Left lung (tissue), 10 donors: Measurements from ENCODE around the gene NDUFAF4. TPM values are rescaled to one million over a fixed set of nuclear protein-coding genes. Genes with fewer than 3 reads are reported as not detected.

Experiments
- ATAC-seq: fragments of 200-7000 bp; cut with Tn5 transposase; one replicate; pipeline ENCODE4 v1.9.1; 2020; ENCODE audit warnings: moderate library complexity
- DNase-seq, 4 donors: peaks; one replicate each; pipeline ENCODE4 v3.0.0-alpha.2; 2013 to 2020
- H3K27ac ChIP-seq, 2 donors: fragments of 200-600 bp; sonication (generic) in 1 of 2; one replicate each; pipeline versions ENCODE4 v1.5.0 to v1.8.0; 2020 to 2021
- H3K27me3 ChIP-seq, 2 donors: fragments of 200-600 bp; sonication (generic) in 1 of 2; one replicate each; pipeline versions ENCODE4 v1.5.0 to v1.8.0; 2020 to 2021
- H3K36me3 ChIP-seq, 2 donors: fragments of 200-600 bp; sonication (generic) in 1 of 2; one replicate each; pipeline versions ENCODE4 v1.5.0 to v1.8.0; 2020 to 2021
- H3K4me1 ChIP-seq, 2 donors: fragments of 200-600 bp; one replicate each; pipeline ENCODE4 v1.8.0; 2021
- H3K4me3 ChIP-seq, 2 donors: fragments of 200-600 bp; sonication (generic) in 1 of 2; one replicate each; pipeline versions ENCODE4 v1.5.0 to v1.8.0; 2020 to 2021; ENCODE audit warnings: mild to moderate bottlenecking in 1 of 2
- H3K9me3 ChIP-seq, 2 donors: fragments of 200-600 bp; sonication (generic) in 1 of 2; one replicate each; pipeline versions ENCODE4 v1.5.0 to v1.8.0; 2020 to 2021
- CTCF ChIP-seq, 2 donors: fragments of 200-600 bp; sonication (generic) in 1 of 2; IDR thresholded peaks; one replicate each; pipeline versions ENCODE4 v1.5.0 to v1.8.0; 2021; ENCODE audit warnings: antibody characterized with exemption in 2 of 2
- intact Hi-C, 2 donors: fragments of 100-400 bp; cut with DNase I; formaldehyde crosslinking; loops; one replicate each; pipeline versions ENCODE4 v1.11.2 to v1.14.2; 2022
- polyA plus RNA-seq, 6 donors: library from polyadenylated mRNA; unstranded; fragments of 120-200 nt; gene quantifications; one replicate each; pipeline ENCODE4 v1.2.1, GENCODE V29; 2013; ENCODE audit not compliant: insufficient read length in 6 of 6
- total RNA-seq, 2 donors: library from RNA; stranded (reverse); fragmentation: NEBNext Ultra II Directional; extraction: Animal tissue kit (Norgen Biotek cat#: 25700); gene quantifications; one replicate each; pipeline ENCODE4 v1.2.1, GENCODE V29; 2021
- donor health status: DM: no; HTN: yes; CAD: no.
- donor health status: DM: no; HTN: no; CAD: no.

NDUFAF4 gene
- total and polyA plus RNA-seq, 8 donors: 20.2 to 29.0 (median 25.5) TPM

DNA sequence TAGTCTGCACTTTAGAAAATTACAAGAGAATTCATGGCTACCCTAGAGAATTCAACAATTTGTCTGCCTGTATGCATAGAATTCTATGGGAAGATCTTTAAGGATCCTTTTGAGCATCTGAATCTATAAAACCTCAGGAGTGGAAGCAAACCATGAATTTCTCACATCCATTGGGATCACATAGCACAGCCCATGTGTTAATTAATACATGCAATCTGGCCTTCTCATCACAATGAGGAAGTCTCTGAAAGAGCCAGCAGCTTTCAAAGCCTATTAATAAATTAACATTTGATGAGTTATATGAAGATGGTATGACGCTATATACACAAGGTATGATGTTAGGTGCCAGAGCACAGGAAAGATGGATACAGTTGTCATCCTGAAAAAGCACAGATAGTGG, 24.7 kb downstream of the NDUFAF4 start:
- Histone ChIP-seq H3K36me3 (no peaks in the 10 kb centered on the region), H3K9me3 (no peaks in the 10 kb centered on the region), H3K4me3 (no peak overlapping the region), H3K27me3 (no peaks in the 10 kb centered on the region), H3K27ac (no peak overlapping the region), H3K4me1 (no peaks in the 10 kb centered on the region)
- ATAC-seq (no peak), DNase-seq (no peak)
- intact Hi-C loops: no loop called here
- no peak for TF ChIP-seq CTCF (IDR thresholded peaks at IDR 0.05)

GRCh38 chr6:96865055-96865405, 32.7 kb downstream of the NDUFAF4 start:
- no peak overlapping the region for H3K4me3 ChIP-seq
- H3K27me3 ChIP-seq: no peaks in the 10 kb centered on the region
- H3K9me3 ChIP-seq: no peaks in the 10 kb centered on the region
- intact Hi-C loops: no loop called here
- no peak for ATAC-seq
- no peak for TF ChIP-seq CTCF (IDR thresholded peaks at IDR 0.05)
- H3K36me3 ChIP-seq: no peaks in the 10 kb centered on the region
- no peaks in the 10 kb centered on the region for H3K4me1 ChIP-seq
- no peak for DNase-seq
- no peak overlapping the region for H3K27ac ChIP-seq

GRCh38 chr6:96864216-96865054, 33.3 kb downstream of the NDUFAF4 start:
- Histone ChIP-seq H3K27me3 (no peaks in the 10 kb centered on the region), H3K27ac (no peak overlapping the region), H3K4me1 (no peaks in the 10 kb centered on the region), H3K4me3 (no peak overlapping the region), H3K36me3 (no peaks in the 10 kb centered on the region), H3K9me3 (no peaks in the 10 kb centered on the region)
- no peak for ATAC-seq
- DNase-seq: peak in 1 of 4 donors; percentile 26
- intact Hi-C loops: no loop called here
- no peak for TF ChIP-seq CTCF (IDR thresholded peaks at IDR 0.05)

- DNase-seq (no peak), ATAC-seq (no peak)
- Histone ChIP-seq H3K36me3 (no peaks in the 10 kb centered on the region), H3K9me3 (no peaks in the 10 kb centered on the region), H3K4me1 (no peaks in the 10 kb centered on the region), H3K4me3 (no peak overlapping the region), H3K27me3 (no peaks in the 10 kb centered on the region), H3K27ac (no peak overlapping the region)
- TF ChIP-seq CTCF (IDR thresholded peaks at IDR 0.05): no peak
- intact Hi-C loops: no loop called here
Measured at GRCh38 chr6:96862560-96862959, 35.1 kb downstream of the NDUFAF4 start.

DNA sequence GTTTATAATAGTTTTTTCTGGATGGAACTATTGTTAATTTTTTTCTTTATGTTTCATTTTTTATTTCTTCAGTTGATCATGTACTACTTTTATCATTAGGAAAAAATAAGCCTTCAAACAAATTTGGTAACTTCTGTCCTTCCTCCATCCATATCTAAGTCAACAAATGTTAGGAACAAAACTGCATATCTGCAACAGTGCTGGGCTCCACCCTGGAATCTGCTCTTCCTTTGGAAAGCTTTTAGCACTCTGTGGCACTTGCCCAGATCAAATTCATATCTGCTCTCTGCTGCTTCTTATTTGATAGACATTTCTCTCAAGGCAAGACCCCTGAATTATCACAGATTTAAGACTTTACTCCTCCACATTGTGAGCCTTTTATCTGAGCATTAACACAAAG, 36.1 kb downstream of the NDUFAF4 start:
- Histone ChIP-seq H3K4me3 (no peak overlapping the region), H3K36me3 (no peaks in the 10 kb centered on the region), H3K4me1 (no peaks in the 10 kb centered on the region), H3K27ac (no peak overlapping the region), H3K27me3 (no peaks in the 10 kb centered on the region), H3K9me3 (no peaks in the 10 kb centered on the region)
- ATAC-seq (no peak), DNase-seq (no peak)
- intact Hi-C loops: no loop called here
- TF ChIP-seq CTCF (IDR thresholded peaks at IDR 0.05): no peak
